Neural cell (in vitro differentiated cells): ENCODE data around the gene EPHB3.

Experiments
- EZH2 ChIP-seq: fragments of 200-600, 300-800 bp; shearing (Covaris generic), sonication (generic); IDR thresholded peaks from 2 replicates; pipeline ENCODE4 v1.6.1; 2014; ENCODE audit warnings: antibody characterized with exemption, low read length, borderline replicate concordance, mild to moderate bottlenecking; ENCODE audit not compliant: insufficient read depth, poor library complexity, severe bottlenecking
- RAD21 ChIP-seq: fragments of 450-650 bp; conservative IDR thresholded peaks from 2 replicates; pipeline ENCODE4 v1.6.1; 2014; ENCODE audit warnings: antibody characterized with exemption, mild to moderate bottlenecking, moderate library complexity
- TAF1 ChIP-seq: IDR thresholded peaks from 2 replicates; pipeline ENCODE4 v1.6.1; 2012; ENCODE audit warnings: low read depth
- TF ChIP-seq, protein P1 (sequence below): fragments of 450-650 bp; IDR thresholded peaks from 2 replicates; pipeline ENCODE4 v1.5.1; 2014; ENCODE audit warnings: antibody characterized with exemption, mild to moderate bottlenecking, moderate library complexity; ENCODE audit not compliant: poor library complexity, severe bottlenecking
- TF ChIP-seq, protein P2 (sequence below): IDR thresholded peaks from 2 replicates; pipeline ENCODE4 v1.6.1; 2012; ENCODE audit warnings: borderline replicate concordance

DNA sequence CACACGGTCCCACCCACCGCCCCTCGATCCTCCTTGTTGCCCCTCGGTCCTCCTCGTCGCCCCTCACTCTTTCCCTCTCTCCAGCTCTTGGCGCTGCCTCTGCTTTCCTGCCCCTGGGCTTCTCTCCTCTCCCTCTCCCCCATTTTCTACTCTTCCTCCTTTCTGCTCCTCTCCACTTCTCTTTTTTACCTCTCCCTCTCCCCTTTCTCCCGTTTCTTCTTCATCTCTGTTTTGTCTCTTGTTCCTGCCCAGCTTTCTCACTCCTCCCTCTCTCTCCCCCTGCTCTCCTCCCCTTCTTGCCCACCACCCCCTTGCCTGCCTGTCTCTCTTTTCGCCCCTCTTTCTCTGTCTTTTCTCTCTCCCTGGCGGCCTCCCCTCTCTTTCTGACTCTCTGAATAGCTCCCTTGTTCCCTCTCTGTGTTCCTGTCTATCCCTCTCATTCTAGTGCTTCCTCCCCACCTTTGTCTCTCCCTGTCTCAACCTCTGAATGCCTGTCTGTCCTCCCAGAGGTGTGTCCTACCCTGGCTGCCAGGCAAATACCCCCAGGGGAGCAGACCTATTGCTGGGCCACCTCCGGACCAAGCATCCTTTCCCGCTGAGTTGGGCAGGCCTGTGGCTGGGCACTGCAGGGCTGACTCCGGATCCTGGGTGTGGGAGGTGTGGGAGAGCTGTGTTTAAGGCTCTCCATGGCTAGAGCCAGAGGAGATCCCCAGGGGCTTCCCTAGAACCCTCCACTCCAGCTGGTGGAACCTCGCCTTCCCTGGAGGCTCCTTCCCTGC is 41.0 kb downstream of the EPHB3 start:
- TF ChIP-seq, protein P1, sequence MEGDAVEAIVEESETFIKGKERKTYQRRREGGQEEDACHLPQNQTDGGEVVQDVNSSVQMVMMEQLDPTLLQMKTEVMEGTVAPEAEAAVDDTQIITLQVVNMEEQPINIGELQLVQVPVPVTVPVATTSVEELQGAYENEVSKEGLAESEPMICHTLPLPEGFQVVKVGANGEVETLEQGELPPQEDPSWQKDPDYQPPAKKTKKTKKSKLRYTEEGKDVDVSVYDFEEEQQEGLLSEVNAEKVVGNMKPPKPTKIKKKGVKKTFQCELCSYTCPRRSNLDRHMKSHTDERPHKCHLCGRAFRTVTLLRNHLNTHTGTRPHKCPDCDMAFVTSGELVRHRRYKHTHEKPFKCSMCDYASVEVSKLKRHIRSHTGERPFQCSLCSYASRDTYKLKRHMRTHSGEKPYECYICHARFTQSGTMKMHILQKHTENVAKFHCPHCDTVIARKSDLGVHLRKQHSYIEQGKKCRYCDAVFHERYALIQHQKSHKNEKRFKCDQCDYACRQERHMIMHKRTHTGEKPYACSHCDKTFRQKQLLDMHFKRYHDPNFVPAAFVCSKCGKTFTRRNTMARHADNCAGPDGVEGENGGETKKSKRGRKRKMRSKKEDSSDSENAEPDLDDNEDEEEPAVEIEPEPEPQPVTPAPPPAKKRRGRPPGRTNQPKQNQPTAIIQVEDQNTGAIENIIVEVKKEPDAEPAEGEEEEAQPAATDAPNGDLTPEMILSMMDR: no peak
- TF ChIP-seq, protein P2, sequence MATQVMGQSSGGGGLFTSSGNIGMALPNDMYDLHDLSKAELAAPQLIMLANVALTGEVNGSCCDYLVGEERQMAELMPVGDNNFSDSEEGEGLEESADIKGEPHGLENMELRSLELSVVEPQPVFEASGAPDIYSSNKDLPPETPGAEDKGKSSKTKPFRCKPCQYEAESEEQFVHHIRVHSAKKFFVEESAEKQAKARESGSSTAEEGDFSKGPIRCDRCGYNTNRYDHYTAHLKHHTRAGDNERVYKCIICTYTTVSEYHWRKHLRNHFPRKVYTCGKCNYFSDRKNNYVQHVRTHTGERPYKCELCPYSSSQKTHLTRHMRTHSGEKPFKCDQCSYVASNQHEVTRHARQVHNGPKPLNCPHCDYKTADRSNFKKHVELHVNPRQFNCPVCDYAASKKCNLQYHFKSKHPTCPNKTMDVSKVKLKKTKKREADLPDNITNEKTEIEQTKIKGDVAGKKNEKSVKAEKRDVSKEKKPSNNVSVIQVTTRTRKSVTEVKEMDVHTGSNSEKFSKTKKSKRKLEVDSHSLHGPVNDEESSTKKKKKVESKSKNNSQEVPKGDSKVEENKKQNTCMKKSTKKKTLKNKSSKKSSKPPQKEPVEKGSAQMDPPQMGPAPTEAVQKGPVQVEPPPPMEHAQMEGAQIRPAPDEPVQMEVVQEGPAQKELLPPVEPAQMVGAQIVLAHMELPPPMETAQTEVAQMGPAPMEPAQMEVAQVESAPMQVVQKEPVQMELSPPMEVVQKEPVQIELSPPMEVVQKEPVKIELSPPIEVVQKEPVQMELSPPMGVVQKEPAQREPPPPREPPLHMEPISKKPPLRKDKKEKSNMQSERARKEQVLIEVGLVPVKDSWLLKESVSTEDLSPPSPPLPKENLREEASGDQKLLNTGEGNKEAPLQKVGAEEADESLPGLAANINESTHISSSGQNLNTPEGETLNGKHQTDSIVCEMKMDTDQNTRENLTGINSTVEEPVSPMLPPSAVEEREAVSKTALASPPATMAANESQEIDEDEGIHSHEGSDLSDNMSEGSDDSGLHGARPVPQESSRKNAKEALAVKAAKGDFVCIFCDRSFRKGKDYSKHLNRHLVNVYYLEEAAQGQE: no peak
- TF ChIP-seq TAF1 (no peak), EZH2 (no peak), RAD21 (no peak)
